ENCODE measurements around the gene INPP5A.

- no peak for TF ChIP-seq POLR2AphosphoS5 (IDR thresholded peaks at IDR 0.05)
- TF ChIP-seq EP300 (IDR thresholded peaks at IDR 0.05; ENCODE audit: low read depth), result no peak
- TF ChIP-seq, protein P1, sequence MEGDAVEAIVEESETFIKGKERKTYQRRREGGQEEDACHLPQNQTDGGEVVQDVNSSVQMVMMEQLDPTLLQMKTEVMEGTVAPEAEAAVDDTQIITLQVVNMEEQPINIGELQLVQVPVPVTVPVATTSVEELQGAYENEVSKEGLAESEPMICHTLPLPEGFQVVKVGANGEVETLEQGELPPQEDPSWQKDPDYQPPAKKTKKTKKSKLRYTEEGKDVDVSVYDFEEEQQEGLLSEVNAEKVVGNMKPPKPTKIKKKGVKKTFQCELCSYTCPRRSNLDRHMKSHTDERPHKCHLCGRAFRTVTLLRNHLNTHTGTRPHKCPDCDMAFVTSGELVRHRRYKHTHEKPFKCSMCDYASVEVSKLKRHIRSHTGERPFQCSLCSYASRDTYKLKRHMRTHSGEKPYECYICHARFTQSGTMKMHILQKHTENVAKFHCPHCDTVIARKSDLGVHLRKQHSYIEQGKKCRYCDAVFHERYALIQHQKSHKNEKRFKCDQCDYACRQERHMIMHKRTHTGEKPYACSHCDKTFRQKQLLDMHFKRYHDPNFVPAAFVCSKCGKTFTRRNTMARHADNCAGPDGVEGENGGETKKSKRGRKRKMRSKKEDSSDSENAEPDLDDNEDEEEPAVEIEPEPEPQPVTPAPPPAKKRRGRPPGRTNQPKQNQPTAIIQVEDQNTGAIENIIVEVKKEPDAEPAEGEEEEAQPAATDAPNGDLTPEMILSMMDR (IDR thresholded peaks at IDR 0.05), result no peak
- TF ChIP-seq POLR2A (IDR thresholded peaks at IDR 0.05), result no peak
Measured at GRCh38 chr10:132541129-132541528, 3.5 kb downstream of the INPP5A start.

Data from transverse colon (tissue), 4 donors.